Kidney (tissue), 14 donors: ENCODE measurements around the gene SGCG. TPM values are rescaled to one million over a fixed set of nuclear protein-coding genes. Genes with fewer than 3 reads are reported as not detected.

ENCODE experiments used
- DNase-seq, 5 donors: peaks; one replicate each; pipeline ENCODE4 v3.0.0-alpha.2; 2013 to 2020
- FAIRE-seq: peaks from 2 replicates; lab custom pipeline; 2012; peaks lifted over from hg19 to GRCh38; lab: Jason Lieb, UNC
- H3K27ac ChIP-seq, 2 donors: one replicate each; pipeline ENCODE4 v1.7.0; 2013; ENCODE audit warnings: low read depth in 2 of 2, low read length in 2 of 2, inconsistent platforms in 1 of 2
- H3K27me3 ChIP-seq: one replicate; pipeline ENCODE4 v1.7.1; 2013; ENCODE audit warnings: low read length, inconsistent platforms; ENCODE audit not compliant: control insufficient read depth, insufficient read depth
- H3K36me3 ChIP-seq, 3 donors: one replicate each; pipeline versions ENCODE4 v1.7.0 to v1.7.1; 2013; ENCODE audit warnings: low read length in 3 of 3, control low read depth in 1 of 3, inconsistent platforms in 1 of 3; ENCODE audit not compliant: insufficient read depth in 3 of 3, control insufficient read depth in 2 of 3
- H3K4me1 ChIP-seq, 3 donors: one replicate each; pipeline versions ENCODE4 v1.7.0 to v1.7.1; 2013; ENCODE audit warnings: low read length in 3 of 3, inconsistent platforms in 1 of 3, low read depth in 1 of 3; ENCODE audit not compliant: control insufficient read depth in 2 of 3, insufficient read depth in 2 of 3
- H3K4me3 ChIP-seq, 3 donors: one replicate each; pipeline versions ENCODE4 v1.7.0 to v1.8.1; 2013; ENCODE audit warnings: low read length in 3 of 3, control low read depth in 1 of 3, inconsistent platforms in 1 of 3
- H3K9ac ChIP-seq, 3 donors: one replicate each; pipeline versions ENCODE4 v1.7.0 to v1.7.1; 2013; ENCODE audit warnings: low read length in 3 of 3, control low read depth in 1 of 3, inconsistent platforms in 1 of 3
- H3K9me3 ChIP-seq, 3 donors: one replicate each; pipeline versions ENCODE4 v1.7.0 to v1.7.1; 2013; ENCODE audit warnings: low read length in 3 of 3, control low read depth in 1 of 3, inconsistent platforms in 1 of 3; ENCODE audit not compliant: control insufficient read depth in 2 of 3, insufficient read depth in 1 of 3
- CTCF ChIP-seq: IDR thresholded peaks from 3 replicates; pipeline ENCODE4 v1.5.1; 2012; ENCODE audit warnings: mild to moderate bottlenecking, moderate library complexity, borderline replicate concordance; ENCODE audit not compliant: insufficient read depth; ENCODE audit errors: extremely low read depth
- intact Hi-C: fragments of 100-400 bp; cut with DNase I; formaldehyde crosslinking; loops from one replicate; pipeline ENCODE4 v1.11.1; 2022
- polyA plus RNA-seq: library from polyadenylated mRNA; stranded (reverse); fragments of 350-450 nt; fragmentation: Illumina TruSeq; extraction: RNeasy Lipid Tissue Mini Kit (QIAGEN cat#74804); gene quantifications from one replicate; pipeline ENCODE4 v1.2.3, GENCODE V29; 2014; ENCODE audit warnings: low read depth, low replicate concordance; ENCODE audit not compliant: insufficient read depth
- total RNA-seq: library from RNA; stranded (reverse); fragmentation: NEBNext Ultra II Directional; extraction: Animal tissue kit (Norgen Biotek cat#: 25700); gene quantifications from one replicate; pipeline ENCODE4 v1.2.1, GENCODE V29; 2021
- donor health status: control.
- donor health status: control.
- donor health status: control.
- donor health status: control.
- donor health status: control.
- donor health status: DM: yes; HTN: yes; CAD: no.
- donor health status: Normal renal cell carcinoma (clear cell type).

Gene SGCG
- total and polyA plus RNA-seq, 2 donors from 2014 or later, result 0.50 TPM; not detected in 1

DNA sequence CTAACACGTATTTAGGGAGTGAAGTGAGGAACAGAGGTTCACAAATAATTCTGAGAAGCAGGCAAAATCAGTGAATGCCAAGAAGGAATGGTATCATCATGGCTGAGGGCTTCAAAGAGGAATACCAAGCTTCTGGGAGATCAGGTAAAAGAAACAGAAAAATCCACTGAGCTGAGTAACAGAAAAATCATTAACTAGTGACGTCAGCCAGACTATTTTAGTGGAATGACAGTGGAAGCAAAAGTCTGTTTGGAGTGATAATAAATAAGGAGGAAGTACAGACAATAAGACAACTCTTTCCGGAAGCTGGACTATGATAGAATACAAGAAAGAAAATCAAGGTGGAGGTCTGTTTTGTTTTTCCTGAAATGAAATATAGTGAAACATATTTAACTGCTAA lies 169.2 kb downstream of the SGCG start:
- intact Hi-C loops, result no loop called here
- DNase-seq (peak in 2 of 5 donors; percentile 12 to 38), FAIRE-seq (no peak)
- TF ChIP-seq CTCF, result no peak
- Histone ChIP-seq H3K9me3 (no peaks in the 10 kb centered on the region), H3K27ac (no peak overlapping the region), H3K4me3 (no peak overlapping the region), H3K36me3 (no peaks in the 10 kb centered on the region), H3K27me3 (no peaks in the 10 kb centered on the region), H3K4me1 (peaks cover 0 to 3% (median 0%) of the 10 kb centered on the region in 3 donors), H3K9ac (no peak overlapping the region)

DNA sequence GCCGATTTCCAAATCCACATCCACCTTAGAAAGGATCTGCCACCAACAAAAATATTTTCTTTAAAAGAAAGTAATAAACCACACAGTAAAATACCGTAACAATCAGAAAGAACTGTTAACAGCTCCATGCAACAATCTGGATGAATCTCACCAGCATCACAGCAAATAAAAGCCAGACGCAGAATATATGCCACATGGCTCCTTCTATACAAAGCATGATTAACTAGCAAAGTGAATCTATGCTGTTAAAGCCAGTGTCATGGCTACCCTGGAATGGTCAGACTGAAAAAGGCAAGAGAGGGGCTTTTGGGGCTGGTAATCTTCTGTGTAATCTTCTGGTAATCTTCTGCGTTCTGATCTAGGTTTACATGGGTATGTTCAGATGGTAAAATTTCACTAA lies 171.4 kb downstream of the SGCG start:
- Histone ChIP-seq H3K9me3 (no peaks in the 10 kb centered on the region), H3K4me1 (peaks cover 0 to 3% (median 0%) of the 10 kb centered on the region in 3 donors), H3K9ac (no peak overlapping the region), H3K36me3 (no peaks in the 10 kb centered on the region), H3K4me3 (no peak overlapping the region), H3K27ac (no peak overlapping the region), H3K27me3 (no peaks in the 10 kb centered on the region)
- no peak for TF ChIP-seq CTCF
- intact Hi-C loops, result no loop called here
- FAIRE-seq, result no peak
- no peak for DNase-seq

DNA sequence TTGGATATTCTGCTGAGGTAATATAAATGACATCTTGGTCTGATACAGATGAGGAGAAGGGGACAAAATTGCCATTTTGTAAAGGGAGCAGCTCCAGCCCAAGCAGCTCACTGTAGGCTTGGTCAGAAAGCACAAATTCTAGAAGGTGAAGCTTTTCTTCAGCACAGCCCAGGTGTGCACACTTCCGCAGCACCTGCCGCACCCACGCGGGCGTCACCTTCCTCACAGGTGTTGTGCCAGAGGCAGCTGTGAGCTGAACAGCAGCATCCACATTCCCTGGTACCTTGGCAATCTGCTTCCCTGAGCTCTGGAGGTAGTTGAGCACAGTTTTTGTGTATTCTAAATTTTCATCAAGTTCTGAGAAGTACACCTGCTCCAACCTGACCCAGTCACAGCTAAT lies 173.7 kb downstream of the SGCG start:
- DNase-seq (peak in 2 of 5 donors; percentile 29 to 42), FAIRE-seq (no peak)
- Histone ChIP-seq H3K27me3 (no peaks in the 10 kb centered on the region), H3K9ac (no peak overlapping the region), H3K4me1 (peaks cover 0 to 3% (median 0%) of the 10 kb centered on the region in 3 donors), H3K27ac (no peak overlapping the region), H3K4me3 (no peak overlapping the region), H3K9me3 (no peaks in the 10 kb centered on the region), H3K36me3 (no peaks in the 10 kb centered on the region)
- intact Hi-C loops, result no loop called here
- no peak for TF ChIP-seq CTCF

DNA sequence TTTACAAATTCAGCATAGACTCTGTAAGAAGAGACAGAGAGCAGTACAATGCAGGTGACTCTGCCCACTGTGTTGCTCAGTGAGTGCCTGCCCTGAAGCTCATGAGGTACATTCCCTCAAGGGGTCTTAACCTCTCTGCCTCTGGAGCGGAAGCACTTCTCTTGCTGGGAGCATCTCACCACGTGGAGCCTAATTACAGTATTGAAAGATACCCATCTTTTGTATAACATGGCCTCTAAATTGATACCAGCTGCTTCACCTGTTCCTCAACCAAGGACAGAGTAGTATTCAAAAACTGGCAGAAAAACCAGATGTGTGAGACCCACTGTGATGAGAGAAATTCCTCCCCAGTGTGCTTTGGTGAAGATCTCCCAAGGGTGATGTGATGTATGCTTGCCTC lies 175.6 kb downstream of the SGCG start:
- Histone ChIP-seq H3K4me3 (no peak overlapping the region), H3K4me1 (no peaks in the 10 kb centered on the region), H3K36me3 (no peaks in the 10 kb centered on the region), H3K9ac (no peak overlapping the region), H3K27me3 (no peaks in the 10 kb centered on the region), H3K9me3 (no peaks in the 10 kb centered on the region), H3K27ac (no peak overlapping the region)
- intact Hi-C loops, result no loop called here
- DNase-seq (no peak), FAIRE-seq (no peak)
- no peak for TF ChIP-seq CTCF
